MCF 10A (cell line): Measurements from ENCODE around the gene ZFP62. TPM values are rescaled to one million over a fixed set of nuclear protein-coding genes. Genes with fewer than 3 reads are reported as not detected.

Experiments used
- BruUV-seq: library from RNA; stranded (reverse); fragments of 400-500 nt; replicated peaks from 2 replicates; lab custom pipeline; 2021; lab: Mats Ljungman, UMichigan
- CTCF ChIA-PET: fragments of 300-600 bp; sonication (Branson Sonifier 250); formaldehyde crosslinking; extraction: SDS; loops from one replicate; lab custom pipeline; 2021; ENCODE audit warnings: antibody characterized with exemption, inconsistent platforms; lab: Yijun Ruan, JAX
- POLR2A ChIA-PET: fragments of 300-600, 350-650 bp; sonication (Branson Sonifier 250); formaldehyde crosslinking; extraction: SDS; loops from one replicate; lab custom pipeline; 2020; ENCODE audit warnings: antibody characterized with exemption, inconsistent platforms; lab: Yijun Ruan, JAX
- DNase-seq: peaks from one replicate; pipeline ENCODE4 v3.0.0-alpha.2; 2018; ENCODE audit not compliant: unreplicated experiment
- H3K27ac Mint-ChIP-seq: one replicate; pipeline ENCODE4 v1.8.0; 2022; ENCODE audit warnings: mild to moderate bottlenecking, low read depth, mixed read lengths; ENCODE audit not compliant: unreplicated experiment
- H3K27me3 Mint-ChIP-seq: one replicate; pipeline ENCODE4 v1.8.0; 2022; ENCODE audit warnings: mixed read lengths; ENCODE audit not compliant: insufficient read depth, unreplicated experiment
- H3K36me3 Mint-ChIP-seq: one replicate; pipeline ENCODE4 v1.8.0; 2022; ENCODE audit warnings: mild to moderate bottlenecking, moderate library complexity, mixed read lengths; ENCODE audit not compliant: insufficient read depth, unreplicated experiment
- H3K4me1 Mint-ChIP-seq: one replicate; pipeline ENCODE4 v1.8.0; 2022; ENCODE audit warnings: mixed read lengths; ENCODE audit not compliant: insufficient read depth, unreplicated experiment
- H3K4me3 Mint-ChIP-seq: one replicate; pipeline ENCODE4 v1.8.0; 2022; ENCODE audit warnings: mild to moderate bottlenecking, moderate library complexity, mixed read lengths; ENCODE audit not compliant: unreplicated experiment
- H3K9me3 Mint-ChIP-seq: one replicate; pipeline ENCODE4 v1.8.0; 2022; ENCODE audit warnings: mixed read lengths; ENCODE audit not compliant: unreplicated experiment
- CTCF ChIP-seq: fragments of 200-600 bp; IDR thresholded peaks from one replicate; pipeline ENCODE4 v1.8.0; 2022; ENCODE audit warnings: antibody characterized with exemption, mild to moderate bottlenecking; ENCODE audit not compliant: unreplicated experiment
- intact Hi-C: fragments of 100-400 bp; cut with micrococcal nuclease; formaldehyde crosslinking; loops from 2 replicates; pipeline ENCODE4 v1.14.1; 2022
- total RNA-seq: library from RNA; stranded (reverse); gene quantifications from 2 replicates; pipeline ENCODE4 v1.2.3, GENCODE V29; 2022

ZFP62 gene
- total RNA-seq, 1 experiment from 2014 or later, result 31.2 TPM

GRCh38 chr5:180804129-180804618 lies 56.9 kb downstream of the ZFP62 start:
- Mint-ChIP-seq H3K4me3 (peak overlapping the region; percentile 75), H3K36me3 (peaks cover 48% of the 10 kb centered on the region), H3K4me1 (peaks cover 61% of the 10 kb centered on the region), H3K27me3 (no peaks in the 10 kb centered on the region), H3K9me3 (no peaks in the 10 kb centered on the region), H3K27ac (no peak overlapping the region)
- no peak for DNase-seq
- BruUV-seq, result no TSS peak
- ChIA-PET CTCF (interaction anchor here (0.5 to 0.6 kb wide), 3 partner anchors 371 to 478 kb away, joined by 3 to 6 read pairs (median 4); no protein-coding TSS in a partner anchor), POLR2A (interaction anchor here (1.3 kb wide), 2 partner anchors 48 to 65 kb away, joined by 3 read pairs; no protein-coding TSS in a partner anchor)
- TF ChIP-seq CTCF, result no peak
- intact Hi-C loops, result loop anchor here (5.0 kb wide), 1 partner anchor 383 kb away; no protein-coding TSS in a partner anchor

- no peak for DNase-seq
- no peaks in the 10 kb centered on the region for H3K9me3 Mint-ChIP-seq
- POLR2A ChIA-PET, result interaction anchor here (0.7 to 4.6 kb wide), 8 partner anchors 8 to 419 kb away, joined by 3 to 78 read pairs (median 6); partner anchors contain the start of gene TRIM41
- peak overlapping the region; percentile 75 for H3K4me3 Mint-ChIP-seq
- no peaks in the 10 kb centered on the region for H3K27me3 Mint-ChIP-seq
- intact Hi-C loops, result loop anchor here (5.0 kb wide), 1 partner anchor 384 kb away; no protein-coding TSS in a partner anchor
- no peak overlapping the region for H3K27ac Mint-ChIP-seq
- peaks cover 55% of the 10 kb centered on the region for H3K36me3 Mint-ChIP-seq
- no TSS peak for BruUV-seq
- H3K4me1 Mint-ChIP-seq, result peaks cover 61% of the 10 kb centered on the region
- no peak for TF ChIP-seq CTCF
- CTCF ChIA-PET, result interaction anchor here (0.5 to 1.1 kb wide), 5 partner anchors 60 to 477 kb away, joined by 3 to 6 read pairs (median 4); no protein-coding TSS in a partner anchor
Observed at GRCh38 chr5:180803181-180804128, 57.6 kb downstream of the ZFP62 start.

- Mint-ChIP-seq H3K9me3 (no peaks in the 10 kb centered on the region), H3K4me1 (peaks cover 61% of the 10 kb centered on the region), H3K27ac (peak within 1 kb of the TSS; percentile 78), H3K36me3 (peaks cover 54% of the 10 kb centered on the region), H3K4me3 (peak within 1 kb of the TSS; percentile 75), H3K27me3 (no peaks in the 10 kb centered on the region)
- peak; percentile 93 for DNase-seq
- intact Hi-C loops, result loop anchor here (1.0 to 5.0 kb wide), 3 partner anchors 24 to 385 kb away; partner anchors contain the start of gene ZFP62
- POLR2A ChIA-PET, result interaction anchor here (0.5 to 4.6 kb wide), 27 partner anchors 8 to 1248 kb away, joined by 3 to 78 read pairs (median 4); partner anchors contain the start of genes TRIM41, TRIM52 and ZFP62
- CTCF ChIA-PET, result interaction anchor here (0.6 to 2.7 kb wide), 5 partner anchors 8 to 382 kb away, joined by 3 to 14 read pairs (median 5); no protein-coding TSS in a partner anchor
- BruUV-seq, result no TSS peak
- TF ChIP-seq CTCF, result no peak
Observed at GRCh38 chr5:180802325-180803180, 58.5 kb downstream of the ZFP62 start, which contains the start of gene MGAT1. Gene MGAT1, minus strand, starts transcription at chr5:180802806. Its CDS starts 9,835 bp downstream, at chr5:180792971.
